Body of pancreas (tissue), 4 donors: ENCODE data around the gene NBR1.

Experiments used
- CTCF ChIP-seq, 7 experiments: fragments of 450-650 bp in 4 of 7; fragments of 200-600 bp in 3 of 7; sonication (generic) in 3 of 7; IDR thresholded peaks; one replicate each; pipeline ENCODE4 v1.5.1; 2016 to 2019; ENCODE audit warnings: antibody characterized with exemption in 7 of 7
- POLR2A ChIP-seq, 3 donors: fragments of 450-650 bp; IDR thresholded peaks; one replicate each; pipeline ENCODE4 v1.6.1; 2016; ENCODE audit warnings: antibody characterized with exemption in 3 of 3, mild to moderate bottlenecking in 2 of 3

GRCh38 chr17:43215341-43215740 is 44.3 kb downstream of the NBR1 start:
- TF ChIP-seq CTCF (IDR thresholded peaks at IDR 0.05) (no peak), POLR2A (IDR thresholded peaks at IDR 0.05) (no peak)
